Stimulated activated CD8-positive, alpha-beta memory T cell treated with anti-CD3 and anti-CD28 coated beads, Interleukin-12 subunit alpha, Interleukin-12 subunit beta, amount 100 ng/mL, for 1 hour (primary cell): ENCODE results near the gene AMBP.
"Not testable (repeated sequence)": the region's sequence is repeated elsewhere in the genome, so short reads cannot be mapped to it uniquely, and the experiment has no call there.

ENCODE experiments used
- DNase-seq: peaks from one replicate; pipeline ENCODE4 v3.0.0-alpha.2; 2020; ENCODE audit warnings: low read depth

AMBP gene

DNA sequence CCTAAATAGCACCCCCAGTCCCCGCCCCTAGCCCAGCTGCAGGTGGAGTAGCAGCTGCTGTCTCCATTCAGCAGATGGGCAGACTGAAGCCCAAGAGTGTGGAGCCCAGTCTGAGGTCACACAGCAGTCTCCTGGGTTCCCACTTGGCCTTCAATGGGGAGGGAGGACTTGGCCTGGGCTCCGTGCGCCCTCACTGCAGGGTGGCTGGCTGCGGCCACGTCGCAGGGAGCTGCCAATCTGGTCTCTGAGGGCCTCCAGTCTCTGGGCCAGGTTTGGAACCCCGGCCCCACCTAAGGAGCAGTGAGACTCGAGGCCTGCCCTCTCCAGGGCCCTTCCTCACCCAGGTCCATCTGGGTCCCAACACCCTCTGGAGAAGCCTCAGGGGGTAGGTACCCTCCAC lies 13.6 kb upstream of the AMBP start:
- DNase-seq: no peak

DNA sequence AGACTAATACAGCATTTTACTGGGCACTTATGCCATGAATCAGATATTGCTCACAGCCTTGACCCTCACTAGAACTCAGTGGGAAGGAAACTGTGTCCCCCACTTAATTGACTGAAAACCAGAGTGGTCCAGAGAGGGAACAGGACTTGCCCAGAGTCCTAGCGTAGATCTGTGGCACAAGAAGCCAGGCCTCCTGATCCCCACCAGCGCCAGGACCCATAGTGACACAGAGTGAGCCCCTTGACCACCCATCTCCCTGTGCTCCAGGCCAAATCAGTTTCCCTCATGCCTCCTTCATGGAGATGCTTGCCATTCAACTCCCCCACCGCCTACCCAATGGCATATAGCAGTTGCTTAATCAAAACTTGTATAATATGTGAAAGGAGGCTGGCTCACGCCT lies 12.7 kb upstream of the AMBP start:
- DNase-seq: no peak

DNA sequence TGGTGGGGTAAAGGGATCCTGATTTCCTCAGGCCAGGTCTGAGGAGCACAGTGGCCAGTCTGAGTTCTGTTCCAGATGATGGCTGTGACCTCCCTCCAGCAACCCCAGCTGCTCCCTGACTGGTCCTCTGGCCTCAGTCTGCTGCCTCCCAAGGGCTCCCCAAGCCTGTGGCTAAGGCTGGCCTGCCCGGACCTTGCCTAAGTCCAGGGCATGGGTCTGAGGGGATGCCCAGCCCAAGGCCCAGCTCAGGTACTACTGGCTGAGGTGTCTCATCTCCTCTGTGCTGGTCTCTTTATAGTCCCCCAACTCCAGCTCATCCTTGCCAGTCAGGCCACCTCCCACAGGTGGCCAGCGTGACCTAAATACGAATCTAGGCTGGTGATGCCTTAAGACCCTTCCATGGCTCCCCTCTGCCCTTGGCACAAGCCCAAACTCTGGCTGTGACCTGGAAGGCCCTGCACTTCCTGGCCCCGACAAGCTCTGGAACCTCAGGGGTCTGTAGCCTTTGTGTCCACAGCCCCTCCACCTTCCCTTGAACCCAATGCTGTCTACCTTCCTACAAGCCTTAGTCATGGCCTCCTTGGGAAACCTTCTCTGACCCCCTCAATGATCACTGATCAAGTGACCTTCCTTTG lies 11.2 kb upstream of the AMBP start:
- DNase-seq: no peak

DNA sequence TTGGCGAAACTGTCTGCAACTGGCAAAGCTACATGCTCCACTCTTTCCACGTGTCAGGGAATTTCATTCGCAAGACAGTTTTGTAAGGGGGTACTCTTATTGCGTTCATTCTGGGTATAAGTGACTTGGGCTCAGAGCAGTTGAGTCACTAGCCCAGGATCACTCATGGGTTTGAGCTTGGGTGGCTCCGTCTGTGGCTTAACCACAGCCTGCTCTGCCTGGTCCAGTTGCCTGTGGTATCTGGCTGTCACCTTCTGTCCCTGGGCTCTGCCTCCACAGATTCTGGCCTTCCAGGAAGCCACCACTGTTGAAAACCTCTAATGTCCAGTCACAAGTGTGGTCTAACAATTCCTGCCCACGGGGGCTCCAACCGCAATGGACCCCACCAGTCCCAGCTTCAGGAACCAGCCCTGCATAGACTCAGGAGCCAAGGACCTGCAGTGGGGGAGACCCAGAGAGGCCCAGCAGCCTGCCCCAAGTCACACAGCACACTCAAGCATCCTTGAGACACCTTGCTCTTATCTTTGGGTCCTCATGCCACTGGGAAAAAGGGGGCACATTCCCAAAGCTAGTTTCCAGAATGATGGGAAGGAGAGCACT lies 10.6 kb upstream of the AMBP start:
- DNase-seq: no peak

GRCh38 chr9:114087721-114088120 lies 9.6 kb upstream of the AMBP start:
- no peak for DNase-seq

- DNase-seq: no peak
These were observed 8.5 kb upstream of the AMBP start for GRCh38 chr9:114086607-114087006.

- no peak for DNase-seq
These were observed 7.9 kb upstream of the AMBP start for GRCh38 chr9:114086009-114086408.

DNA sequence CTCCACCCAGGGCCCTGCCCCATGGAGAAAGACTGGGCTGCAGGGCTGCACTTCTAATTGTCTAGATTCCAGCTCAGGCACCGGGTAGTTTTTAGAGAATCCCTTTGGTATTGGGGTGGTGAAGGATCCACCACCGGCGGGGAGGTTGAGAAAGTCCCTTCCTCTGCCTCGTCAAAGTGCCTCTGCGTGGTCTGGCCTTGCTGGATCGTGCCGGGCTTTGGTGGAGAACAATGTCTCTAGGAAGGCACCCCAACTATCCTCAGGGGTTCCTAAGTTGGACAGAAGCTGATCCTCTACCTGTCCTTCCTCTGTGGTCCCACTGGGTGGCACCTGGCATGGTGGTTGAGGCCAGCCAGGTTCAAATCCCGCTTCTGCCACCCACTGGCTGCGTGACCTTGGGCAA lies 7.3 kb upstream of the AMBP start:
- DNase-seq: no peak

GRCh38 chr9:114084282-114085073 lies 6.4 kb upstream of the AMBP start:
- DNase-seq: no peak

DNA sequence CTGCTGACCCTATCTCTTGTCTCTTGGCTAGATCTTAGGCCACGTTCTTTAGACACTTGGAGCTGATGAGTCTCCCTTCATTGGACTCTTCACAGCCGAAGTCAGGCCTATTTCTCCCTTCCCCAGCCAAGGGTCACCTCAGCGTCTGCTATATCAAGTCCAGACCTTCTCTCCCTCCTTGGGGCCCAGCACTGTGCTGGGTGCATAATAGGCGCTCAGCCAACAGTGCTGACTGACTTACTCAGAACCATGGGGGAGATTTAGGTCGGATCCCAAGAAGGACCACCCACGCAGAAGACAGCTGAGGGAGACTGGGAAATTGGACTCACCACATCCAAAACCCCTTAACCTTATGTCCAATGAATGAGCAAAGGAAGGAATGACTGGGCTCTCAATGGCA lies 5.6 kb upstream of the AMBP start:
- DNase-seq: no peak

DNA sequence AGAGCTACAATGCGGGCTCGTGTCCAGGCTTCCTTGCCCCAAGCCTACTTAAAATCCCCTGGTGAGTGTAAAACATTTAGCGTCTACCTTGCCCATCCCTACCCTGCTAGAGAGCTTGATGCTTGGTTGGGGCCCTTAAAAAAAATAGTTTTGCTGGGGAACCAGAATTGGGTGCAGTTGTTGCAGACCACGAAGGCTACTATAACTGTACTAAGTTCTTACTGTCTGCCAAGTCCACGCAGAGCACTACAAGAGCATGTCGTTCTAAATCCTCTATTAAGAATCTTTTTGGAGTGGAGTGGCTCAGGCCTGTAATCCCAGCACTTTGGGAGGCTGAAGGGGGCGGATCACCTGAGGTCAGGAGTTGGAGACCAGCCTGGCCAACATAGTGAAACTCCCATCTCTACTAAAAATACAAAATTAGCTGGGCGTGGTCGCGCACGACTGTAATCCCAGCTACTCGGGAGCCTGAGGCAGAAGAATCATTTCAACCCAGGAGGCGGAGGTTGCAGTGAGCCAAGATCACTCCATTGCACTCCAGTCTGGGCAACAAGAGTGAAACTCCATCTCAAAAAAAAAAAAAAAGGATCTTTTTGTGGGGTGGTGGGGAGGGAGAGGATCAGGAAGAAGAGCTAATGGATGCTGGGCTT lies 4.8 kb upstream of the AMBP start:
- not testable (repeated sequence) for DNase-seq

DNA sequence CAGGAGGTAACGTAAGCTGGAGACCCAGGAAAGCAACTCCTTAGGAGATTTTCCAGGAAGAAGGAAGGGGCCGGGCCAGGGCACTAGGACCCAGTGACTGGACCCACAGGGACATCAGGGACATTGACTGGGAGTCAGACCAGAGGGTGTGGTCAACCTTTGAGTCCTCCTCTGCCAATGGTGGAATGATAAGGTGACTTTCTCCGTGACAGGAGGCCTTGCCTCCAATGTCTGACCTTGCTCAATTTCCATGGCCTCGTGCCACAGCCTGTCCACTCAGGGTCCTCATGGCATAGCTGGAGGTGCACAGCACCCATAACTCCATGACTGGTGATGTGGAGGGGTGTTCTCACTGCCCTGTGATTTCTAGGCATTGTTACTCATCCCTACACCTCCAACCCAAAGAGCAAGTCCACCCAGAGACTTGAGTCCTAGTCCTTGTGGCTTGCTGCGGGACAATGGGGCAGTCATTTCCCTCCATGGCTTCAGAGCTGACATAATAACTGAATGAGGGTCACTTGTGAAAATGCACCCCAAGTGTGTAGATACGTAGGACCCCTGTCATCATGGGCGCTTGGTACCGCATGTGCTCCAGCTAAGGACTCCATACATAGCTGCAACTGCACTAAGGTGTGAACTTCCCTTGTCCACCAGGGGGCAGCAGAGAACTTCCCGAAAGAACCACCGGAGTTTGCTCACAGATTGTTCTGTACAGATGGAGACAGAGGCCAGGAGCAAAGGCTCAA lies 4.1 kb upstream of the AMBP start:
- DNase-seq: peak; percentile 69

GRCh38 chr9:114081441-114082016 lies 3.4 kb upstream of the AMBP start:
- DNase-seq: no peak

- DNase-seq: no peak
These were observed 2.8 kb upstream of the AMBP start for GRCh38 chr9:114080773-114081440.

DNA sequence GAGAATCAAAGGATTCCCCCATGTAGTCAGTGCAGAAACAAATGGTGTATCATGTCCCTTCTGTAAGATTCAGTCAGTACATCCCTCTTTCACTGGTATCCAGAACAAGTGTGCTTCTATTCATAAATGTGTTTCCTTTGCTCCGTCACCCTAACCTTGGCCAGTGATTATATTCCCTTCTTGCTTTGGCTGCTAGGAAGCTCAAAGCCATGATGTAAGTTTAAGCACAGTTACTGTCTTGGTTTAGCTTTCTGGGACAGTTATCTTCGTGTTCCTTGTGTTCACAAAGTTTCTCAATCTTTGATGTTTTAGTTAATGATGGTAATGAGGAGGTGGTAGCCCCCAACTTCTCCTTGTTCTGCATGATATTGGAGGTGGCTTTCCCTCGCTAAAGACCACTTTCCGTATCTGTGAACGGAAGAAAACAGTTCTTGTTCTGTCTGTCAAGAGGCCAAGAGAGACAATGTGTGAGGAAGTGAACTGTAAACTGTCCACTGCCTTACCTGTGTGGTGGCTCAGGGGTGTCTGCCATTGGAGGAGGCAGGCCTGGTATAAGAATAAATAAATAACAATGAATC lies 2.2 kb upstream of the AMBP start:
- no peak for DNase-seq

DNA sequence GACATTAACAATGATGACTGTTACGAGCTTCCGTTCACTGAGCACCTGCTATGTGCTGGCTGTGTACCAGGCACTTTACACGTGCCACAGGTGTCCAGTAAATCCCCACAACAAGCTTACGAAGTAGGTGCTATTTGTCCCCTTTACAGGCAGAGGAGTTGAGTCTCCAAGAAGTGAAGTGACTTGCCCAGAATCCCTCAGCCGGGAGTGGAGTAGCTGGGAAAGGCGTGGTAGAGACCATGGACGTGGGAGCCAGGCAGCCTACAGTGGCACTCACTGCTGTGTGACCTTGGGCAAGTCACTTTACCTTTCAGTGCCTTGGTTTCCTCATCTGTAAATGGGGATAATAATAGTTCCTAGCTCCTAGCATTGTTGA lies 669 bp upstream of the AMBP start:
- no peak for DNase-seq

DNA sequence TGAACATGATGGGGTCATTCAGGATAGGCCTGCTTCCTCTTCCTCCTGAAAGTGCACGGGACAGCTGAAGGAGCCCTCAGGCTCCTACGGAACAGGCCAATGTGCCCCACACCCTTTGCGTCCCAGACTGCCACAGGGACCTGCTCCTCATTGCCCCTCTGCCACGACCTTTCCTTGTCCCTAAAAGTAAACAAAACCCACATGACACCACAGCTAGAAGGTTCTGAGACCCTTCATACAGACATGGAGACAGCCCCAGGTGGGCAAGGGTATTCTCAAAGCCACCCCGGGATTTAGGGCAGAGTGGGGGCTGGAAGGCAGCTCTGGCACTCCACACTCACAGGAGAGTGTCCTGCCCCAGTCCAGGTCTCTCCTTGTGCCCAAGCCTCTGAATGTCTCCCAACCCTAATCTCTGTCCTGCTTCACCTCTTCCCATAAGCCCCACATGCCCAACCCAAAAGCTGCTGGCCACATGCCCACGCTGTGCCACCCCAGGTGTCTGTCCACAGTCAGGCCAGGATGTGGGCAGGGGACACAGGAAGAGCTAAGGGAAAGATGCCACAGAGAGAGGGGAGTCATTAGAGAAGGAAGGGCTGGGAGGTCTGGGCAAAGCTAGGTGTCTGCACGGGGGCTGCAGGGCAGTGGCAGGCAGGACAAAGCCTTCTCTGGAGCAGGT lies 800 bp downstream of the AMBP start:
- no peak for DNase-seq

DNA sequence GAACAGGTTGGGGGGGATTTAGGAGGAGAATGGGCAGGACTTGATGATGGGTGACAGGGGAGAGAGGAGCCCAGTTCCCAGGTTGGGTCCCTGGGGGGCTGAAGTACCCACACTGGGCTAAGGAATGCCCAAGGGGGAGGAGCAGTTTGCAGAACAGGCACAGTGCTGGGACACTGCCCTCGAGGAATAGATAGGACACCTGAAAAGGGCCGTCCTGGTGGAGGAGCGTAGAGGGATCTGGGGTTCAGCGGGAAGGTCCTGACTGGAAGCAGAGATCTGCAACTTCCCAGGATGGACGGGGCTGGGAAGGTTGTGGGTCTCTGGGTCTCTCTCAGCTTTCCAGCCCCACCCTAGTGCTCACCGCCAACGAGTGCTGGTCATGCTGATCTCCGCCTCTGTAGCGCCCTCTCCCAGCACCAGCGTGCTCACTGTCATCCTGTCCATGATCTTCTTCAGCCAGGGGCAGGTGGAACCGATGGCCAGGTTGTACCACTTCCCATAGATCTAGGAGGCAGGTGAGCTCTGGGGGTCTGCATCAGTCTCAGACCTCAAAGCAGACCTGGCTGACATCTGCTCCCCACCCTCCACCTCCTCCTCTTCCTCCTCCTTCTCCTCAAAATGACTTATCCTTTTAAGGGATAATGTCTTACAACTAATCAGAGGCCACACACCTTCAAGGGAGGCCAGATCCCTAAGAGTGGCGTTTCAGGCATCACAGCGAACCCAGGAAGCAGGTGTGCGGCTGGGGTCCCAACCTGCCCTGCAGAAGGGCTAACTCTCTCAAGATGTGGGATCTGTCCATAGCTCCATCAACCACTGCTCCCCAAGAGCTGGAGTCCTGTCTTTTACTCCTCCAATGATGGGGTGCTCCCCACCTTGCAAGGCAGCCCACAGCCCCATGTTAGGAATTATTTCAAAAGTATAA lies 1.6 kb downstream of the AMBP start:
- no peak for DNase-seq

DNA sequence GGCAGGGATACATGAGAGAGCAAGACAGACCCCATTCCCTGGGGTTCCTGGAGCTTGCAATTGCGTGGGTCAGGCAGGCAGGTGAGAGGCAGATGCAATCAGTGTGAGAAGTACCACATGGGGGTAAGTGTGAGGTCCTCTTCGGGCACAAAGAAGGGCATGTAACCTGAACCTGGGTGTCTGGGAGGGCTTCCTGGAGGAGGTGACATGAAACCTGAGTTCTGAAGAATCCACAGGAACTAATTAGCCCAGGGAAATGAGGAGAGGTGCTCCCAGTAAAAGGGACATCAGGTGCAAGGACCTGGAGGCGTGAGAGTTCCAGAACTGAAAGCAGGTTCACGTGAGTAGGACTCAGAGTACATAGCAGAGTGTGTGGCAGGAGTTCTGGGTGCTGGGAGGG lies 2.5 kb downstream of the AMBP start:
- DNase-seq: no peak
